T1000 (cell line): ENCODE data around the gene MOSMO.
"Not testable (repeated sequence)": the region's sequence is repeated elsewhere in the genome, so short reads cannot be mapped to it uniquely, and the experiment has no call there.

Experiments
- DNase-seq: peaks from one replicate; lab custom pipeline; 2025; ENCODE audit warnings: mixed read lengths; lab: John Stamatoyannopoulos, UW

MOSMO gene

DNA sequence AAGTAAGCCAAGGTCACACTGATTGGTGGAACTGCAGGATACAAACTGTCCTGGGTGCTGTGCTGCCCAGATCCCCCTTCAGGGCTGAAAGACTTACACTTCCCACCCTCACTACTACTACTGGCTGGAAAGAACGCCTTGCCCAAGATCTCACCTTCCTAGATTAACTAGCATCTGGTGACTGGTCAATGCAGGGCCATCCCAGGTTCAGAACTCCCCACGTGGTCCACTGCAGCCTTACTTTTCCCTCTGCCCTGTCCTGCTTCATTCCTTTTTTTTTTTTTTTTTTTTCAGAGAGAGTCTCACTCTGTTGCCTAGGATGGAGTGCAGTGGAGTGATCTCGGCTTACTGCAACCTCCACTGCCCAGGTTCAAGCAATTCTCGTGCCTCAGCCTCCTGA lies 4.7 kb upstream of the MOSMO start:
- DNase-seq, result no peak

- DNase-seq, result no peak
Observed at GRCh38 chr16:22004341-22004740, 3.6 kb upstream of the MOSMO start.

DNA sequence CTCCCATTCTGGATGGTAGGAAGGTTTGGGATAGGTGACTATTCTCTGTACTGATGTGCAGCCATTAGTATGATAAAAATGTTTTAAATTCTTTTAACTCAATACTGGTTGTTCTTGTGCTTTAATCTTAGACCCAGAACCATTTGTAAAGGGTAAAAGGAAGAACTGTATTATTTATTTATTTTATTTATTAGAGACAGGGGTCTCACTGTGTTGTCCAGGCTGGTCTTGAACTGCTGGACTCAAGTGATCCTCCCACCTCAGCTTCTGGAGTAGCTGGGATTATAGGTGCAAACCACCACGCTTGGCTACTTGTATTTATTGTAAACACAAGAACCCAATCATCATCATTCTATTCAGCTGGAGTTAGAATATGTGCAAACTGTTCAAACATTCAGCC lies 2.2 kb upstream of the MOSMO start:
- DNase-seq, result no peak

- DNase-seq, result no peak
Observed at GRCh38 chr16:22006636-22007035, 1.3 kb upstream of the MOSMO start.

- no peak for DNase-seq
Observed at GRCh38 chr16:22007159-22007508, 777 bp upstream of the MOSMO start.

GRCh38 chr16:22008215-22009059 lies 526 bp downstream of the MOSMO start:
- DNase-seq, result no peak

GRCh38 chr16:22010902-22011301 lies 3.0 kb downstream of the MOSMO start:
- DNase-seq, result no peak

- DNase-seq, result no peak
Observed at GRCh38 chr16:22012241-22012640, 4.3 kb downstream of the MOSMO start.

- DNase-seq, result no peak
Observed at GRCh38 chr16:22013486-22013885, 5.6 kb downstream of the MOSMO start.

GRCh38 chr16:22014271-22014873 lies 6.5 kb downstream of the MOSMO start:
- DNase-seq, result no peak

GRCh38 chr16:22016927-22017326 lies 9.0 kb downstream of the MOSMO start:
- no peak for DNase-seq

DNA sequence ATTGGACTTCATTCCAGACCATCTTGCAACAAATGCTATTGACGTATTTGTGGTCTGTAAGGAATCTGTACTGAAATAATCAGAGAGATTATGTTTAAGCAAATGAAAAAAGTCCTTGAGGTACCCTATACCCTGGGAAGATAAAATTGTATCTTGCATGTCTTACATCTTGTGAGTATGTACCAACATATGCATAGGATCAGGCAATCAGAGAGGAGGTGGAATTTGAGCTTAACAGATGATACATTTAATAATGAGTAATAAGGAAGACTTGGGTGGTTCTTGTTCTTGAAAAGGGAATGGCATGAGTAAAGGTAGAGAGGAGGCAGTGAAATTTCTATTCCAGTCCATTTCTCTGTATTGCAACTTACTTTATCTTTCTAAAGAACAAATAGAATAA lies 10.6 kb downstream of the MOSMO start:
- DNase-seq, result no peak

- no peak for DNase-seq
Observed at GRCh38 chr16:22022151-22022550, 14.2 kb downstream of the MOSMO start.

- no peak for DNase-seq
Observed at GRCh38 chr16:22023505-22023904, 15.6 kb downstream of the MOSMO start.

- DNase-seq, result not testable (repeated sequence)
Observed at GRCh38 chr16:22024785-22025184, 16.9 kb downstream of the MOSMO start.

DNA sequence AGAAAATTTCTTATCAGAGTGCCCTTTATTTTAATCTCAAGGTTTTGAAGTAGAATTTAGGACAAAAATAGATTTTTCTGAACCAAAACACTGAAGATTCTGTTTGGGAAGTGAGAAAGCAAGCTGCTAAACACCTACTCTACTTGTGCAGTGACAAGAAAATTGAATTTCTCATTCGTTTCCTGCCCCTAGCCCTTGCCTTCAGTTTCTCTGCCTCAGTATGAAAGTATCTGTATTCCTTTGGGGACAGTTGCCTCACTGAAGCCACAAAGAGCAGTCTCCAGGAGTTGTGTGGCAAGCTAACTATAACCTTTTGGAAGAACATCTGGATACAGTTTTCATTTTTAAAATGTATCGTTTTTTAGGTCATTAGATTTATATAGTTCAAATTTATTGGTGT lies 19.7 kb downstream of the MOSMO start:
- DNase-seq, result no peak

- no peak for DNase-seq
Observed at GRCh38 chr16:22029632-22030031, 21.7 kb downstream of the MOSMO start.

GRCh38 chr16:22030087-22030812 lies 22.3 kb downstream of the MOSMO start:
- no peak for DNase-seq

- DNase-seq, result no peak
Observed at GRCh38 chr16:22031483-22032083, 23.7 kb downstream of the MOSMO start.

GRCh38 chr16:22034503-22034902 lies 26.6 kb downstream of the MOSMO start:
- no peak for DNase-seq

- no peak for DNase-seq
Observed at GRCh38 chr16:22035153-22035552, 27.2 kb downstream of the MOSMO start.

DNA sequence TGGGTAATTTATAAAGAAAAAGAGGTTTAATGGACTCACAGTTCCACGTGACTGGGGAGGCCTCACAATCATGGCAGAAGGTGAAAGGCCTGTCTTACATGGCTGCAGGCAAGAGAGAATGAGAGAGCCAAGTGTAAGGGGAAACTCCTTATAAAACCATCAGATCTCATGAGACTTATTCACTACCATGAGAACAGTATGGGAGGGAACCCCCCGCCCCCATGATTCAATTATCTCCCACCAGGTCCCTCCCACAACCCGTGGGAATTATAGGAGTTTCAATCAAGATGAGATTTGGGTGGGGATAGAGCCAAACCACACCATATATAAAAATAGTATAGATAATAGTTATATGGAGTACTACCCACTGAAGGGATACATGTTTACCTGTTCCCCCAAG lies 36.0 kb downstream of the MOSMO start:
- DNase-seq, result not testable (repeated sequence)

- DNase-seq, result not testable (repeated sequence)
Observed at GRCh38 chr16:22045888-22046287, 38.0 kb downstream of the MOSMO start.
